GM18499 (cell line): ENCODE measurements around the gene ARHGEF11.

Source experiments
- ATAC-seq: cut with Tn5 transposase; IDR thresholded peaks from one replicate; pipeline ENCODE4 v1.9.1; 2021; ENCODE audit warnings: moderate number of reproducible peaks; ENCODE audit not compliant: insufficient read depth, unreplicated experiment

The ARHGEF11 gene

GRCh38 chr1:157004327-157004726, 41.2 kb downstream of the ARHGEF11 start:
- no peak for ATAC-seq

GRCh38 chr1:157001304-157001703, 44.2 kb downstream of the ARHGEF11 start:
- ATAC-seq: no peak

GRCh38 chr1:157000686-157001085, 44.9 kb downstream of the ARHGEF11 start:
- no peak for ATAC-seq

- no peak for ATAC-seq
These were observed 45.8 kb downstream of the ARHGEF11 start for GRCh38 chr1:156999596-157000320.

GRCh38 chr1:156998840-156999500, 46.6 kb downstream of the ARHGEF11 start:
- no peak for ATAC-seq

GRCh38 chr1:156998301-156998700, 47.2 kb downstream of the ARHGEF11 start:
- no peak for ATAC-seq

GRCh38 chr1:156995412-156995811, 50.1 kb downstream of the ARHGEF11 start:
- no peak for ATAC-seq

GRCh38 chr1:156994277-156994676, 51.3 kb downstream of the ARHGEF11 start:
- ATAC-seq: no peak

GRCh38 chr1:156993426-156994147, 52.0 kb downstream of the ARHGEF11 start:
- ATAC-seq: no peak

- no peak for ATAC-seq
These were observed 53.3 kb downstream of the ARHGEF11 start for GRCh38 chr1:156992215-156992614.

GRCh38 chr1:156987715-156988114, 57.8 kb downstream of the ARHGEF11 start:
- no peak for ATAC-seq

GRCh38 chr1:156980551-156980950, 65.0 kb downstream of the ARHGEF11 start:
- no peak for ATAC-seq

GRCh38 chr1:156975084-156975483, 70.5 kb downstream of the ARHGEF11 start:
- no peak for ATAC-seq

- no peak for ATAC-seq
These were observed 72.1 kb downstream of the ARHGEF11 start for GRCh38 chr1:156973417-156973816.

- no peak for ATAC-seq
These were observed 75.5 kb downstream of the ARHGEF11 start for GRCh38 chr1:156970017-156970416.

GRCh38 chr1:156969496-156969895, 76.0 kb downstream of the ARHGEF11 start:
- no peak for ATAC-seq

GRCh38 chr1:156964441-156964840, 81.1 kb downstream of the ARHGEF11 start:
- no peak for ATAC-seq

GRCh38 chr1:156963621-156964020, 81.9 kb downstream of the ARHGEF11 start:
- ATAC-seq: no peak

- no peak for ATAC-seq
These were observed 83.8 kb downstream of the ARHGEF11 start for GRCh38 chr1:156961709-156962108.

GRCh38 chr1:156959925-156960324, 85.6 kb downstream of the ARHGEF11 start:
- ATAC-seq: no peak

- ATAC-seq: no peak
These were observed 86.1 kb downstream of the ARHGEF11 start for GRCh38 chr1:156959414-156959813.
